GM10248 (cell line): ENCODE measurements around the gene STAT1.

Source experiments
- CTCF ChIA-PET: fragments of 300-600 bp; sonication (Branson Sonifier 250); formaldehyde crosslinking; extraction: SDS; loops from one replicate; lab custom pipeline; 2021; ENCODE audit warnings: antibody characterized with exemption; lab: Yijun Ruan, JAX
- POLR2A ChIA-PET: fragments of 350-650 bp; sonication (Branson Sonifier 250); formaldehyde crosslinking; extraction: SDS; loops from one replicate; lab custom pipeline; 2020; ENCODE audit warnings: antibody characterized with exemption; lab: Yijun Ruan, JAX
- DNase-seq: peaks from one replicate; pipeline ENCODE4 v3.0.0; 2012; ENCODE audit errors: extremely low spot score
- CTCF ChIP-seq: IDR thresholded peaks from 2 replicates; pipeline ENCODE4 v1.5.1; 2012; ENCODE audit warnings: mild to moderate bottlenecking, low read depth; ENCODE audit errors: extremely low read depth, missing control alignments, control extremely low read depth

Gene STAT1

GRCh38 chr2:190947711-190948251 lies 66.2 kb downstream of the STAT1 start:
- ChIA-PET CTCF (interaction anchor here (0.9 to 3.7 kb wide), 17 partner anchors 10 to 555 kb away, joined by 3 to 14 read pairs (median 5); partner anchors contain the start of gene GLS), POLR2A (interaction anchor here (0.6 kb wide), 1 partner anchor 63 kb away, joined by 3 read pairs; no protein-coding TSS in a partner anchor)
- TF ChIP-seq CTCF = peak; percentile 22
- peak; percentile 14 for DNase-seq

DNA sequence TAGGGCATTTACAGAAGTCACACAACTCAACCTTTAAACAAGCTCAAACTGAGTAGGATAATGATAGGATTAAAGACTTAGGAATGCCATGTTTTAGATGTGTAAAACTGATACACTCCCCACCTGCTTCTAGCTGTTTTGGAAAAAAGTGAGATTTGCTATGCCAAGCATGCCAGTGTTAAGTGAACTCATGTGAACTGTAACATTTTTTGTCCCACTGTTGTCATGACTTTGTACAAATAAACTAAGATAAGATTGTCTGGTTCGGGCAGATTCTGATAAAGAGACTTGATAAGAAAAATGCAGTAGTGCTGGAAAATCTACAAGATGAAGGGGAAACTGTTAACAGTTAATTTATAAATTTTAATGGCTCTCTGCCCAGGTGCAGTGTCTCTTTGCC lies 66.8 kb downstream of the STAT1 start:
- TF ChIP-seq CTCF = no peak
- CTCF ChIA-PET = interaction anchor here (0.9 to 3.7 kb wide), 19 partner anchors 9 to 554 kb away, joined by 3 to 14 read pairs (median 5); partner anchors contain the start of gene GLS
- POLR2A ChIA-PET = no interaction called here
- DNase-seq = no peak

DNA sequence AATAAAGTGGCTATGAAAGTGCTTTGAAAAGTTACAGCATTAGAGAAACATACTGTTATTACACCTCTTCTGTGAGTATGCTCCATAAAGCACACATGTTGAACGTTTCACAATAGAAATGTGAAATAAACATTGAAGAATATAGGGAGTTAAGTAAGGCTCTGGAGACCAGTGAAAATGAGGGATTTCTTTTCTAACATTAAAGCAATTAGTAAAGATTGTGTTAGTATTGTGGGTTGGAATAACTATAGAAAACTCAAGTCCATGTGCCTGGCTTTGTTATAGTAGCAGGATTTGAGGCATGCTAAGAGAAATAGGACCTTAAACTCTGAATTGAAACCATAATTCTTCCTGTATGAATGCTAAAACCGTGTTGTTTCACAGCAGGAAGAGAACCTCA lies 70.3 kb downstream of the STAT1 start:
- CTCF ChIA-PET = no interaction called here
- POLR2A ChIA-PET = no interaction called here
- TF ChIP-seq CTCF = no peak
- DNase-seq = no peak

GRCh38 chr2:190942697-190943096 lies 71.3 kb downstream of the STAT1 start:
- ChIA-PET CTCF (interaction anchor here (0.7 kb wide), 1 partner anchor 24 kb away, joined by 3 read pairs; no protein-coding TSS in a partner anchor), POLR2A (no interaction called here)
- TF ChIP-seq CTCF = no peak
- DNase-seq = no peak

DNA sequence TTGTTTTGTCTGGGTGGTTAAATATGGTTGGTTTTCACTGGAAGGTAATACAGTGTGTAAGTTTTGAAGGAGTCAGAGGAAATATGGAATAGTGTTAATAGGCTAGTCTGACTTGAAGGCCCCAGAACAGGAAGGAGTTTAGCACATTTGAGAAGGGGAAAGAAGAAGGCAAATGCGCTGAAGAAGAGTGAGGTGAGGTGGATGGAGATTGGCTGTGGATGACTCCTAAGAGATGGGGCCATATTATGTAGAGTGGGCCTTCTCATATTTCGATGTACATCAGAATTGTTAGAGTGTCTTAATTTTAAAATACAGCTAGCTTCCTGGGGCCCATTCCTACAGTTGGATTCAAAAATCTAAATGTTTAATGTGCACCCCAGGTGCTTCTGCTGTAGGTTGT lies 72.4 kb downstream of the STAT1 start:
- TF ChIP-seq CTCF = no peak
- DNase-seq = no peak
- ChIA-PET CTCF (no interaction called here), POLR2A (no interaction called here)

DNA sequence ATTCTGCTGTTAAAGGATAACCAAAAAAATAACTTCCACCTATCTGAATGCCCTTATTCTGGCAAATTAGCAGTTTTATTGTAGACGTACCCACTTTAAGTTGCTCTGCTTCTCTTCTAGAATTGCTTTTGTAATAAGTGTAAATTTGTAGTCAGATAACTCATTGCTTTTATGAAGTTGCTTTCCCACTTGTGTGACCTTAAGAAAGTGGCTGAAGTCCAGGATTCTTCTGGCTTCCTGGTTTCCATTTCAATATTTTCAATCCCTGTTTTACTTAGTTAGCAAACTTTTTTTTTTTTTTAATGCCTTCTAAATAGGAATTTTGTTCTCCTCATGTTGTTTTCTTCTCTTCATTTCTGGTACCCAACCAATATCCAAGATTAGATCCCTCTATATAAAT lies 73.5 kb downstream of the STAT1 start:
- CTCF ChIA-PET = interaction anchor here (1.5 kb wide), 1 partner anchor 10 kb away, joined by 4 read pairs; no protein-coding TSS in a partner anchor
- POLR2A ChIA-PET = no interaction called here
- no peak for TF ChIP-seq CTCF

More for the DNA sequence above, 73.5 kb downstream of the STAT1 start:
- DNase-seq = no peak
